GM23248 (cell line): ENCODE results near the gene TXNDC8.

ENCODE experiments used
- EZH2 ChIP-seq: fragments of 200-600 bp; sonication (generic); IDR thresholded peaks from 2 replicates; pipeline ENCODE4 v1.6.1; 2018; ENCODE audit warnings: antibody characterized with exemption, mild to moderate bottlenecking; ENCODE audit not compliant: insufficient read depth, poor library complexity, severe bottlenecking
- EZH2phosphoT487 ChIP-seq: fragments of 200-600 bp; sonication (generic); IDR thresholded peaks from 2 replicates; pipeline ENCODE4 v1.6.1; 2018; ENCODE audit warnings: antibody characterized with exemption, moderate library complexity, mild to moderate bottlenecking, low read depth; ENCODE audit not compliant: insufficient read depth

DNA sequence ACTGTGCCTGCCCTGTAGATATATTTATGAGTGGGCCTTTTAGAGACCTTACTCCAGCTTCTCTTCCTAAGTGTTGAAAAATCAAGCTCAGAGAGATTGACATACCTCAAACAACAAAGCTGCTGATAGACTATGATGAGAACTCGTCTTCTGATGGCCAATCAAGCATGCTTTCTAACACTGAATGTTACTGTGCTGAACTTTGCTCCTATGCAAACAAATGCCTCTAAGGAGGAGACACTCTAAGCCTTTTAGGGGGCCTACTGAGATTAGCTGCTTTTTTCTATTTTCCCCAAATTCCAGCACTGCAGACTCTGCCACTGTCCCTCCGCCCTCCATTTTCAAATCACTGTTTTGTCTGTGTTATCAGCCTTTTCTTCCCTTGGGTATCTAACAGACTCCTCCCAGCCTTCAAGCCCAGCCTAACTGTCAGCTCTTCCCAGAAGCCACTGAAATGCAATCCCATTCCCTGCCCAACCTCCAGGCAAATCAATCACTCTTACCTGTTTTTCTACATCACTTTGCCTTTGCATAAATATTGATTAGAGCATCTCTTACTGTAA is 39.5 kb downstream of the TXNDC8 start:
- TF ChIP-seq EZH2phosphoT487: no peak
- TF ChIP-seq EZH2: no peak
